ENCODE data around the gene PLEK. TPM values are rescaled to one million over a fixed set of nuclear protein-coding genes. Genes with fewer than 3 reads are reported as not detected.

The PLEK gene
- polyA plus RNA-seq, 1 donor from 2014 or later, result 0.07 TPM

DNA sequence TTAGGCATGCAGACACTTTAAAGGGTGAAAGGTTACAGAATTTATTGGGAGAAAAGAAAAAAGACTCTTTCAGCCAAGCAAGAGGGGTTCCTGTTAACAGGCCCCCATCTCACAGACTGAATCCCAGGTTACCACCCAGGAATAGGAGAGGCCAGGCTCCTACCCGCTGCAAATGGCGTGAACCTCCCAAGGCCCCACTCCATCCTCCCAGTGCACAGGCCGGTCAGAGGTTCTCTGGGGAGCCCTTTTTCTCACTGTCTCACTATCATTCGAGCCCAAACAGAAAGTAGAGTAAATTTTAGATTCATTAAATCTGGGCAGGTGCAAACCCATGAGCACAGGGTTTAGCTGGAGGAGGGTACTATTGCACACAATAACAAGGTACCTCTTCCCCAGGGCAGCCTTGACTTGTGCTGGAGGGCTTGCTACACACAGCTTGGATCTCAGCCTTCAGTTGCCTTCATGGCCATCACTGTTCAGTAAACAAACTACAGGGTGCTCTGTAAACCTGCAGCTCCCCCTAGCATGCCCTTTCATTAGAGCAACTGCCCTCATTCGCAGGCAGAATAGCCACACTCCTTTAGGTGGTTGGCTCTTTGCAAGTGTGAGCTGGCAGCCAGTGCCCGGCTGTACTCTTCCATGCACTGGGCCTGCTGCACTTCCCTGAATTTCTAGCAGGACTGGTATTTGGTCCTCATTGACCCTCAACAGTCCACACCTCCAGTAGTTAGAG is 7.3 kb upstream of the PLEK start:
- Histone ChIP-seq H3K9me2 (ENCODE audit: insufficient read depth, low read length) (no peaks in the 10 kb centered on the region), H4K20me1 (ENCODE audit: insufficient read depth) (no peaks in the 10 kb centered on the region), H3F3A (ENCODE audit: insufficient read depth, low read length, poor library complexity, severe bottlenecking) (no peaks in the 10 kb centered on the region), H2AFZ (ENCODE audit: low read depth, low read length) (no peak overlapping the region), H3K27me3 (ENCODE audit: insufficient read depth, low read depth, low read length) (no peaks in the 10 kb centered on the region), H3K36me3 (ENCODE audit: insufficient read depth, low read length) (no peaks in the 10 kb centered on the region), H3K4me2 (ENCODE audit: low read length) (no peak overlapping the region), H3K9ac (ENCODE audit: low read length) (no peak overlapping the region), H3K79me2 (replicated peaks; ENCODE audit: insufficient read depth, low read length) (no peaks in the 10 kb centered on the region), H3K4me3 (ENCODE audit: low read length) (no peak overlapping the region), H3K9me3 (ENCODE audit: low read length) (no peaks in the 10 kb centered on the region), H3K27ac (ENCODE audit: low read length) (no peak overlapping the region)
- TF ChIP-seq MXI1 (conservative IDR thresholded peaks at IDR 0.05; ENCODE audit: poor library complexity, severe bottlenecking), result no peak
- TF ChIP-seq EP300 (conservative IDR thresholded peaks at IDR 0.05; ENCODE audit: poor library complexity, severe bottlenecking), result no peak
- no peak for TF ChIP-seq SMC3 (conservative IDR thresholded peaks at IDR 0.05; ENCODE audit: poor library complexity)
- TF ChIP-seq, protein P1, sequence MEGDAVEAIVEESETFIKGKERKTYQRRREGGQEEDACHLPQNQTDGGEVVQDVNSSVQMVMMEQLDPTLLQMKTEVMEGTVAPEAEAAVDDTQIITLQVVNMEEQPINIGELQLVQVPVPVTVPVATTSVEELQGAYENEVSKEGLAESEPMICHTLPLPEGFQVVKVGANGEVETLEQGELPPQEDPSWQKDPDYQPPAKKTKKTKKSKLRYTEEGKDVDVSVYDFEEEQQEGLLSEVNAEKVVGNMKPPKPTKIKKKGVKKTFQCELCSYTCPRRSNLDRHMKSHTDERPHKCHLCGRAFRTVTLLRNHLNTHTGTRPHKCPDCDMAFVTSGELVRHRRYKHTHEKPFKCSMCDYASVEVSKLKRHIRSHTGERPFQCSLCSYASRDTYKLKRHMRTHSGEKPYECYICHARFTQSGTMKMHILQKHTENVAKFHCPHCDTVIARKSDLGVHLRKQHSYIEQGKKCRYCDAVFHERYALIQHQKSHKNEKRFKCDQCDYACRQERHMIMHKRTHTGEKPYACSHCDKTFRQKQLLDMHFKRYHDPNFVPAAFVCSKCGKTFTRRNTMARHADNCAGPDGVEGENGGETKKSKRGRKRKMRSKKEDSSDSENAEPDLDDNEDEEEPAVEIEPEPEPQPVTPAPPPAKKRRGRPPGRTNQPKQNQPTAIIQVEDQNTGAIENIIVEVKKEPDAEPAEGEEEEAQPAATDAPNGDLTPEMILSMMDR (IDR thresholded peaks at IDR 0.05; ENCODE audit: poor library complexity, severe bottlenecking), result no peak
- TF ChIP-seq POLR2AphosphoS5 (IDR thresholded peaks at IDR 0.05), result no peak
- TF ChIP-seq, protein P2, sequence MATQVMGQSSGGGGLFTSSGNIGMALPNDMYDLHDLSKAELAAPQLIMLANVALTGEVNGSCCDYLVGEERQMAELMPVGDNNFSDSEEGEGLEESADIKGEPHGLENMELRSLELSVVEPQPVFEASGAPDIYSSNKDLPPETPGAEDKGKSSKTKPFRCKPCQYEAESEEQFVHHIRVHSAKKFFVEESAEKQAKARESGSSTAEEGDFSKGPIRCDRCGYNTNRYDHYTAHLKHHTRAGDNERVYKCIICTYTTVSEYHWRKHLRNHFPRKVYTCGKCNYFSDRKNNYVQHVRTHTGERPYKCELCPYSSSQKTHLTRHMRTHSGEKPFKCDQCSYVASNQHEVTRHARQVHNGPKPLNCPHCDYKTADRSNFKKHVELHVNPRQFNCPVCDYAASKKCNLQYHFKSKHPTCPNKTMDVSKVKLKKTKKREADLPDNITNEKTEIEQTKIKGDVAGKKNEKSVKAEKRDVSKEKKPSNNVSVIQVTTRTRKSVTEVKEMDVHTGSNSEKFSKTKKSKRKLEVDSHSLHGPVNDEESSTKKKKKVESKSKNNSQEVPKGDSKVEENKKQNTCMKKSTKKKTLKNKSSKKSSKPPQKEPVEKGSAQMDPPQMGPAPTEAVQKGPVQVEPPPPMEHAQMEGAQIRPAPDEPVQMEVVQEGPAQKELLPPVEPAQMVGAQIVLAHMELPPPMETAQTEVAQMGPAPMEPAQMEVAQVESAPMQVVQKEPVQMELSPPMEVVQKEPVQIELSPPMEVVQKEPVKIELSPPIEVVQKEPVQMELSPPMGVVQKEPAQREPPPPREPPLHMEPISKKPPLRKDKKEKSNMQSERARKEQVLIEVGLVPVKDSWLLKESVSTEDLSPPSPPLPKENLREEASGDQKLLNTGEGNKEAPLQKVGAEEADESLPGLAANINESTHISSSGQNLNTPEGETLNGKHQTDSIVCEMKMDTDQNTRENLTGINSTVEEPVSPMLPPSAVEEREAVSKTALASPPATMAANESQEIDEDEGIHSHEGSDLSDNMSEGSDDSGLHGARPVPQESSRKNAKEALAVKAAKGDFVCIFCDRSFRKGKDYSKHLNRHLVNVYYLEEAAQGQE (IDR thresholded peaks at IDR 0.05; ENCODE audit: borderline replicate concordance), result no peak
- TF ChIP-seq EZH2 (IDR thresholded peaks at IDR 0.05; ENCODE audit: borderline replicate concordance, insufficient read depth, low read length, poor library complexity, severe bottlenecking), result no peak
- no peak for TF ChIP-seq RAD21 (conservative IDR thresholded peaks at IDR 0.05)
- no peak for TF ChIP-seq TAF1 (IDR thresholded peaks at IDR 0.05; ENCODE audit: low read depth)

DNA sequence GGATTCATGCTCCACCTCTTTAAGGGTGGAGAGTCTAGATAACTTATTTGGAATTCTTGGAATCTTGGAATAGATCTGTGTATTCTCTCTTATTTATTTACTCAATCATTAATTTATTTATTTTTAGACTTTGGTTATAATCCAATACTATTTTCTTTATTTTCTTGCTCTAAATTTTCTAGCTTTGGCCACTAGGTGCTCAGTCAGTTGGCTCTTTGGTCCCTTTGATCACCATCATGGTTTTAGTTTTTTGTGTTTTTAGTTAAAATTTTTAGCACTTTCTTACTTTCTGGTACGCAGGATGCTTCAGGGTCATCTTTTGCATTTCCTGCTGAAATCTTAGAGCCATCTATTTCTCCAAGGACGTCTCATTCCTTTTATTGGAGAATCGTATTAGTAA is 5.2 kb upstream of the PLEK start:
- Histone ChIP-seq H3K9me3 (ENCODE audit: low read length) (no peaks in the 10 kb centered on the region), H4K20me1 (ENCODE audit: insufficient read depth) (no peaks in the 10 kb centered on the region), H3K79me2 (replicated peaks; ENCODE audit: insufficient read depth, low read length) (no peaks in the 10 kb centered on the region), H3F3A (ENCODE audit: insufficient read depth, low read length, poor library complexity, severe bottlenecking) (no peaks in the 10 kb centered on the region), H3K9me2 (ENCODE audit: insufficient read depth, low read length) (no peaks in the 10 kb centered on the region), H3K4me2 (ENCODE audit: low read length) (no peak overlapping the region), H2AFZ (ENCODE audit: low read depth, low read length) (no peak overlapping the region), H3K27ac (ENCODE audit: low read length) (no peak overlapping the region), H3K36me3 (ENCODE audit: insufficient read depth, low read length) (no peaks in the 10 kb centered on the region), H3K4me3 (ENCODE audit: low read length) (no peak overlapping the region), H3K27me3 (ENCODE audit: insufficient read depth, low read depth, low read length) (no peaks in the 10 kb centered on the region), H3K9ac (ENCODE audit: low read length) (no peak overlapping the region)
- TF ChIP-seq, protein P1 (IDR thresholded peaks at IDR 0.05; ENCODE audit: poor library complexity, severe bottlenecking), result no peak
- no peak for TF ChIP-seq RAD21 (conservative IDR thresholded peaks at IDR 0.05)
- TF ChIP-seq, protein P2 (IDR thresholded peaks at IDR 0.05; ENCODE audit: borderline replicate concordance), result no peak
- no peak for TF ChIP-seq MXI1 (conservative IDR thresholded peaks at IDR 0.05; ENCODE audit: poor library complexity, severe bottlenecking)
- TF ChIP-seq EP300 (conservative IDR thresholded peaks at IDR 0.05; ENCODE audit: poor library complexity, severe bottlenecking), result no peak
- TF ChIP-seq SMC3 (conservative IDR thresholded peaks at IDR 0.05; ENCODE audit: poor library complexity), result no peak
- TF ChIP-seq POLR2AphosphoS5 (IDR thresholded peaks at IDR 0.05), result no peak
- TF ChIP-seq TAF1 (IDR thresholded peaks at IDR 0.05; ENCODE audit: low read depth), result no peak
- TF ChIP-seq EZH2 (IDR thresholded peaks at IDR 0.05; ENCODE audit: borderline replicate concordance, insufficient read depth, low read length, poor library complexity, severe bottlenecking), result no peak
